ENCODE data around the gene CCDC60.

CCDC60 gene

GRCh38 chr12:119334430-119335170 is at the start of gene CCDC60:
CCDC60 (plus strand) TSS chr12:119334729; CDS start chr12:119335177, 448 bp downstream.
- DNase-seq, result no peak

GRCh38 chr12:119288576-119288975 is 46.0 kb upstream of the CCDC60 start:
- DNase-seq, result no peak

- DNase-seq, result no peak
Measured at GRCh38 chr12:119292893-119293630, 41.5 kb upstream of the CCDC60 start.

GRCh38 chr12:119294211-119294610 is 40.3 kb upstream of the CCDC60 start:
- DNase-seq, result no peak

GRCh38 chr12:119296535-119296934 is 38.0 kb upstream of the CCDC60 start:
- DNase-seq, result no peak

GRCh38 chr12:119299130-119299529 is 35.4 kb upstream of the CCDC60 start:
- DNase-seq, result no peak

- no peak for DNase-seq
Measured at GRCh38 chr12:119301379-119301778, 33.1 kb upstream of the CCDC60 start.

- no peak for DNase-seq
Measured at GRCh38 chr12:119302451-119303080, 32.0 kb upstream of the CCDC60 start.

GRCh38 chr12:119306593-119306992 is 27.9 kb upstream of the CCDC60 start:
- no peak for DNase-seq

- DNase-seq, result no peak
Measured at GRCh38 chr12:119307747-119308146, 26.8 kb upstream of the CCDC60 start.

GRCh38 chr12:119308708-119309456 is 25.6 kb upstream of the CCDC60 start:
- DNase-seq, result peak; percentile 54

GRCh38 chr12:119311878-119312277 is 22.7 kb upstream of the CCDC60 start:
- DNase-seq, result no peak

- DNase-seq, result no peak
Measured at GRCh38 chr12:119312904-119313303, 21.6 kb upstream of the CCDC60 start.

- no peak for DNase-seq
Measured at GRCh38 chr12:119314290-119314689, 20.2 kb upstream of the CCDC60 start.

GRCh38 chr12:119319638-119320037 is 14.9 kb upstream of the CCDC60 start:
- DNase-seq, result no peak

- no peak for DNase-seq
Measured at GRCh38 chr12:119320678-119321077, 13.9 kb upstream of the CCDC60 start.

GRCh38 chr12:119322301-119322723 is 12.2 kb upstream of the CCDC60 start:
- DNase-seq, result no peak

- no peak for DNase-seq
Measured at GRCh38 chr12:119325813-119326212, 8.7 kb upstream of the CCDC60 start.

- no peak for DNase-seq
Measured at GRCh38 chr12:119326341-119326740, 8.2 kb upstream of the CCDC60 start.

GRCh38 chr12:119327471-119327870 is 7.1 kb upstream of the CCDC60 start:
- DNase-seq, result no peak

GRCh38 chr12:119328111-119328510 is 6.4 kb upstream of the CCDC60 start:
- no peak for DNase-seq

- DNase-seq, result no peak
Measured at GRCh38 chr12:119338593-119339363, 4.2 kb downstream of the CCDC60 start.

All from right forelimb (tissue), 1 donor.